GM18507 (cell line): ENCODE data around the gene ZFP57.
A peak's percentile ranks its signal among the peaks of the same experiment; 100 is the strongest.

ENCODE experiments used
- DNase-seq: peaks from one replicate; pipeline ENCODE4 v3.0.0; 2011; ENCODE audit warnings: low read depth; ENCODE audit not compliant: insufficient read length; ENCODE audit errors: extremely low spot score
- FAIRE-seq: peaks from 2 replicates; lab custom pipeline; 2011; peaks lifted over from hg19 to GRCh38; lab: Jason Lieb, UNC

The ZFP57 gene

DNA sequence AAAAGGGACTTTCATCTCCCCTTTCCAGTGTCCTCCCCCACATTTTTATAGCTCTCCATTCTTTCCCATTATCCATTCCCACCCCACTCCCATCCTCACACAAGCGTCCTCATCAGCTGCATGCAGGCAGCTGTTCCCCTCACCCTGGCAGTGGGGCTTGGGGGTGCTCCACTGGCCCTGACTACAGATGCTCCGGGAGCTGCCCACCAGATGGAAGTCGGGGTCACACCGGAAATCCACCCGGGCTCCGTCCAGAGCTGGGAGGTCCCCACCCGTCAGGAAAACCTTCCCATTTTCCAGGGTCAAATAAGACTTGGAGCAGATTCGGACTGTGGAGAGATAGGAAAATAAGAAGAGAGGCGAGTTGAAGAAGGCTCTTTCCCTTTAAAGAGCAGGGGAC, 50.6 kb downstream of the ZFP57 start:
- FAIRE-seq (no peak), DNase-seq (no peak)

DNA sequence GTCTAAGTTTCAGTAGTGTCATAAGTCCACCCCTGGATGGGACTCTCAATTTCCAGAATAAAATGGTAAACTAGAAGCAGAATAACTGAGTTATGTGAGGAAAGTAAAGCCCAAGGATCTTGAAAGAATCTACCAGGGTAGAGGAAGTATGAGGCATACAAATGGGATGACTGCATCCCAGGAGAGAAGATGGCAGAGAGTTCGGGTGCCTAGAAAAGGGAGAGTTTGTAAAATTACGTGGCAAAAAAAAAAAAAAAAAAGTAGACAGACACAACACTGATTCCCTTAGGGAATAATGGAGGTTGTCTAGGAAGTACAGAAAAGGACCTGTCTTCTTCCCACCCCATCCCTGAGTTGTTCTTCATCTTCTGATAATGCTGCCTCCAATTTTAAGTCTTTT, 51.4 kb downstream of the ZFP57 start:
- DNase-seq (no peak), FAIRE-seq (no peak)

DNA sequence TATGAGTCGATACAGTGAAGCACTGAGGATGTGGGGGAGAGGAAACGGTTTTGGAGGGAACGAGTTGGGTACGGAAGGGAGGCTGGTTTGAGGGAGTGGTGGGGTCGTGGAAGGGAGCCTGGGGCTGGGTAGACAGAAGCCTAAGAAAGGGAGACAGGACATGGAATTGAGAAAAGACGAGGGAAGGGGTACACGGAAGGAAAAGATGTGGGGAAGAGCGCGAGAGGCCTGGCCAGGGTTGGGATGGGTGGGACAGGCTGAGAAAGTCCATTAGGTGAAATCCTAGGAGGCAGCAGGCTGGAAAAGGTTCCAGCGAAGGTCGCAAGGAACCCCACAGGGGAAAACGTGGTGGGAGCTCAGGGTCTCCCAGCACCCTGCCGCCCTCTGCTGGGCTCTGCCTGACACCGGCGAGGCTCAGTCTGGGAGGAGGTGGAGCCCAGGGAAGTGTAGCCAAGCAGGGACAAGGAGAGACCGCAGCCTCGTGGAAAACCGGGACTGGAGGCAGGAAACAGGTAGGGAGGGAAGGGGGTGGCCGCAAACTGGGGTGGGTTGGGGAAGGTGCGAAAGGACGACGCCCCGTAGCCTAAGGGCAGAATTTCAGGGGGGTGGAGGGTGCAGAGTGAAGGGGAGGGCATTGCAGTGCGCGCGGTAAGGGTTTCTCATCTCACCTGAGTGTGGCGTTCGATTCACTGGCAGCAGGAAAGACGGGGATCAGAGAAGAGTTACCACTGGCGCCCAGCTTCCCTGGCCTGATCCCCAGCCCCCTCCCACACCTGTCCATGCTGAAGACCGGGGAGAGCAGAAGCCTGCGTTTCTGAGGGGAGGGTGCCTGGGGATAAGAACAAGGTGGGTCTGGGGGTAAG, 52.3 kb downstream of the ZFP57 start:
- FAIRE-seq, result peak; percentile 73

DNA sequence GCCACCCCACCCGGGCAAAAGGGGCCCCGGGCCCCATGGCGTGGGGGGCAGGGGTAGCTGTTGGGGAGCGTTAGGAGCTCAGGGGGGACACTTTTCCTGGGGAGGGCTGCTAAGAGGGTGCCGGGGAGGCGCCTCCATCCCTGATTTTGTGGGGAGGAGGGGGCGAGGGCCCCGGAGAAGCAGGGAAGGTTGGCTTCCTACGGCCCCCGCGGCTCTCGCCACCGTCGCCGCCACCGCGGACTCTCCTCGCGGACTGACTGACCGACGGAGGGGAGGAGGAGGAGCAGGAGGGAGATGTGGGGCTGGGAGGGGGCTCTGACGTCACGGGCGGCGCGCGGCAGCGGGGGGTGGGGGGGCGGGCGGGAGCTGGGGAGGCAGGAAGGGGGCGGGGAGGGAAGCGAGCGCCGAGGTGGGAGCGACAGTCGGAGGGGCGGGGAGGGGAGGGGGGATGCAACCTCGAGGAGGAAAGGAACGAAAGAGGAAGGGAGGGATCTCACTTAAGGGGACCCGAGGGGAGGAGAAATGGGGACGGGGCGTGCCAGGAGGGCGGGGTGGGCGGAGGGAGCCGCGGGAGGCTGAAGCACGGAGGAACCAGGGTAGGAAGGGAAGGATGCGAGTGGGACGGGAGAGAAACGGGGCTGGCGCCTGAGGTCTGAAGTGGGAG, 53.1 kb downstream of the ZFP57 start:
- DNase-seq (no peak), FAIRE-seq (no peak)

More for the DNA sequence above, 52.3 kb downstream of the ZFP57 start:
- DNase-seq, result no peak

DNA sequence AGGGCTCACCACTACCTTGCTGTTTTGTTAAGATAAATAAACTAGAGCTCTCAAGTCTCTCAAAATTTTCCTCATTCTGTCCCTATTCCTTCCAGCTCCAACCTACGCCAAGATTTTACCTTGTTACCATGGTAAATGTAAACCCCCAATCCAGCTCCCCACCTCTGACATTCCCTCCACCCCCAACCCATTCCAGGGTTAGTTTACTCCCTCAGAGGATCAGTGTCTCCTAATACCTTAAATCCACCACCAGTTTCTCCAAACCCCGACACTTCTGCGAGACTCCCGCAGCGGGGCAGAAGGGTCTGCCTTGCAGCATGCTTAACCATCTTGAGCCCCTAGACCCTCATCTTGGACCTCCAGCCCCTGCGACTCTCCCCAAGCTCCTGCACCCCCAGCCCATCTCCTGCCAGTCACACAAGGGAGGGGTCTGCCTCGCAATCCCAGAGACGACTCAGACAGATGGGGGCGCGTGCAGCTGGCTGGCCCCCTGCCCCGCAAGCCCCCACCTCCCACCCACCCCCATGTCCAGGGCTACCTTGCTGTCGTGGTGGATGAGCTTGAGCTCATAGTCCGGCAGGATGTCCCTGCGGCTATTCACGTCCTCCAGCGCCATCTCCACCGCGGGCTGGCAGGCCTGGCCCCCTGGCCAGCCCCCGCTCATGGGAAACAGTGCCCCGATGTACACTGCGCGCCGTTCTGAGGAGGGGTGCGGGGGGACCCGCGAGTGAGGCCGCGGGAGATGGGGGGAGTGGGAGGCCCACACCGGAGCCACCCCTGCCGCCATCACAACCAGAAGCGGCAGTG, 53.8 kb downstream of the ZFP57 start:
- no peak for FAIRE-seq
- no peak for DNase-seq

DNA sequence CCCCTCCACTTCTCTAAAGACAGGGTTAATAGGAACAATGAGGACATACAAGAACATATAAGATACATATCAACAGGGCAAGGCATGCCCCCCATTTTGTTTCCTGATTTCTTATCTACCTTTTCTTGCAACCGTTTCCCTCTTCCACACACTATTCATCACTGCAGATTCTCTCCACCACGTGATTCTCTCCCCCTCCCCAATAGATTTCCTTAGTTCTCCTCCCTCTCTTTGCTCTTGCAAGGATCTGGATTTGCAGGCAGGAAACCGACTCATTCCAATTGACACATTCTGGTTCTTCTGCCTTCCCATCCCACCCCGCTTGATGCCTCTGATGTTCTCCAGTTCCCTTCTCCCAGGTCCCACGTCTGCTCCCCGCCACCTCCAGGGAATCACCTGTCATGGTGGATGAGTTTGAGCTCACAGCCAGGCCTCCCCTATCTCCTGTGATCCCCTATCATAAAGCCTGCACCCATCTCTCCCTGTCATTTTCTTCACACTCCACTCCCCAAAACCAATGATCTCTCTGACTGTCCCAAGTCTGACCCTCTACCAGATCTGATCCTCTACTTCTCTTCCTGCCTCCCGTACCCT, 55.5 kb downstream of the ZFP57 start:
- no peak for FAIRE-seq

DNA sequence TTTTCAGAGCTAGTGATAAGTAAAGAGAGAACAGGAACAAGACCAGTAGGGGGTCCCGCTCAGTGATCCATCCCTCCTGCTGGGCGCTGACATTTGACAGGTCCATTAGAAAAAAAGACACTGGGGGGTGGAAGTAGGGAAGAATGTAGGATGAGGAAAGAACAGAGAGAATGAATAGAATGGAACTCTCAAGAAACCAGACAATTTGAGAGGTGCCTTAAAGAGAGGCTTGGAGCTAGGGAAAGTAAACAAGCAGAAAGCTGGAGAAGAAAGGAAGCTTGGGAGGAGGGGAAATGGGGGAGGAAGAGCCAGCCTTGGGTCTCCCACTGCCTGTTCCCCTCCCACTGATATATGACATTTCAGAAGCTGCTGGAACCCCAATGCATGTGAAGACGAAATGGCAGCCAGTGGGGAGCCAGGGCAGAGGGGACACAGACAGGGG, 56.4 kb downstream of the ZFP57 start:
- FAIRE-seq (no peak), DNase-seq (no peak)

More for the DNA sequence above, 55.5 kb downstream of the ZFP57 start:
- DNase-seq, result no peak
